HepG2 (cell line): ENCODE results near the gene USP1. TPM values are rescaled to one million over a fixed set of nuclear protein-coding genes. Genes with fewer than 3 reads are reported as not detected.

ENCODE experiments used
- DRAP1 ChIP-seq: IDR thresholded peaks from 2 replicates; pipeline ENCODE4 v1.6.1; 2016; ENCODE audit warnings: missing genetic modification reagents, missing compliant biosample characterization
- FOXJ3 ChIP-seq: sonication (generic); formaldehyde crosslinking; IDR thresholded peaks from 2 replicates; pipeline ENCODE4 v1.4.0; 2020; ENCODE audit warnings: missing genetic modification reagents, mild to moderate bottlenecking, borderline replicate concordance
- GATAD1 ChIP-seq: IDR thresholded peaks from 2 replicates; pipeline ENCODE4 v1.6.1; 2016; ENCODE audit warnings: missing genetic modification reagents, missing compliant biosample characterization
- HIC2 ChIP-seq: sonication (generic); formaldehyde crosslinking; IDR thresholded peaks from 2 replicates; pipeline ENCODE4 v1.9.0; 2022; ENCODE audit warnings: low read depth, missing genetic modification reagents
- KAT2B ChIP-seq: fragments of 150-350 bp; IDR thresholded peaks from 2 replicates; pipeline ENCODE4 v1.6.1; 2014; ENCODE audit warnings: low read depth, low read length, borderline replicate concordance
- MED1 ChIP-seq: sonication (generic); formaldehyde crosslinking; IDR thresholded peaks from 2 replicates; pipeline ENCODE4 v1.4.0; 2020; ENCODE audit warnings: missing genetic modification reagents
- SALL2 ChIP-seq: sonication (generic); formaldehyde crosslinking; IDR thresholded peaks from 2 replicates; pipeline ENCODE4 v1.8.1; 2023; ENCODE audit warnings: mild to moderate bottlenecking, missing genetic modification reagents, inconsistent platforms
- SP1 ChIP-seq, 2 experiments: fragments of 450-650 bp in 1 of 2; sonication (generic) in 1 of 2; formaldehyde crosslinking in 1 of 2; IDR thresholded peaks; 2 replicates each; pipeline versions ENCODE4 v1.4.0 to v1.6.1; 2016 to 2020; ENCODE audit warnings: missing genetic modification reagents in 1 of 2
- SP4 ChIP-seq: sonication (generic); formaldehyde crosslinking; IDR thresholded peaks from 2 replicates; pipeline ENCODE4 v1.8.1; 2023; ENCODE audit warnings: mild to moderate bottlenecking, missing genetic modification reagents
- ZBTB25 ChIP-seq: IDR thresholded peaks from 2 replicates; pipeline ENCODE4 v1.6.1; 2018; ENCODE audit warnings: missing genetic modification reagents
- ZFAT ChIP-seq: sonication (generic); formaldehyde crosslinking; conservative IDR thresholded peaks from 2 replicates; pipeline ENCODE4 v1.8.1; 2023; ENCODE audit warnings: missing genetic modification reagents, inconsistent platforms
- ZNF101 ChIP-seq: sonication (generic); formaldehyde crosslinking; IDR thresholded peaks from 2 replicates; pipeline ENCODE4 v1.4.0; 2020; ENCODE audit warnings: mild to moderate bottlenecking, low read depth, missing genetic modification reagents, borderline replicate concordance
- ZNF576 ChIP-seq: sonication (generic); formaldehyde crosslinking; IDR thresholded peaks from 2 replicates; pipeline ENCODE4 v1.4.0; 2020; ENCODE audit warnings: mild to moderate bottlenecking, missing genetic modification reagents
- ZNF605 ChIP-seq: sonication (generic); formaldehyde crosslinking; IDR thresholded peaks from 2 replicates; pipeline ENCODE4 v1.8.0; 2022; ENCODE audit warnings: mild to moderate bottlenecking, missing genetic modification reagents
- ZNF678 ChIP-seq: sonication (generic); formaldehyde crosslinking; IDR thresholded peaks from 2 replicates; pipeline ENCODE4 v1.4.0; 2020; ENCODE audit warnings: mild to moderate bottlenecking, missing genetic modification reagents
- polyA plus RNA-seq, 8 experiments: library from polyadenylated mRNA; depleted of rRNA in 3 of 8; stranded (reverse) in 7 of 8; unstranded in 1 of 8; fragments of >200 nt; fragmentation: Illumina TruSeq in 4 of 8; extraction: Trizol in 4 of 8; gene quantifications; 2 replicates each; pipeline versions ENCODE4 v1.2.1 to v1.2.3, GENCODE V29; 2011 to 2016; ENCODE audit warnings: low read depth in 4 of 8, missing spikeins in 1 of 8, mixed read lengths in 1 of 8; ENCODE audit not compliant: insufficient read depth in 1 of 8
- total RNA-seq, 5 experiments: library from RNA; depleted of rRNA; stranded (reverse); fragments of >200 nt; fragmentation: Illumina TruSeq; extraction: Trizol; gene quantifications; 2 replicates each; pipeline ENCODE4 v1.2.3, GENCODE V29; 2016; ENCODE audit warnings: low read depth in 1 of 5
- TF ChIP-seq, protein P1 (sequence below): sonication (generic); formaldehyde crosslinking; IDR thresholded peaks from 2 replicates; pipeline ENCODE4 v1.5.1; 2020; ENCODE audit warnings: mild to moderate bottlenecking, missing genetic modification reagents, borderline replicate concordance
- TF ChIP-seq, protein P2 (sequence below): IDR thresholded peaks from 2 replicates; pipeline ENCODE4 v1.4.0; 2020; ENCODE audit warnings: mild to moderate bottlenecking, missing genetic modification reagents
- TF ChIP-seq, protein P3 (sequence below): sonication (generic); formaldehyde crosslinking; IDR thresholded peaks from 2 replicates; pipeline ENCODE4 v1.4.0; 2020; ENCODE audit warnings: missing genetic modification reagents

USP1 gene
- total and polyA plus RNA-seq, 2 of the 13 experiments (the other 11 are each of a cell fraction or from before 2014, with no cell fraction given), result 9.0 to 64.6 TPM

DNA sequence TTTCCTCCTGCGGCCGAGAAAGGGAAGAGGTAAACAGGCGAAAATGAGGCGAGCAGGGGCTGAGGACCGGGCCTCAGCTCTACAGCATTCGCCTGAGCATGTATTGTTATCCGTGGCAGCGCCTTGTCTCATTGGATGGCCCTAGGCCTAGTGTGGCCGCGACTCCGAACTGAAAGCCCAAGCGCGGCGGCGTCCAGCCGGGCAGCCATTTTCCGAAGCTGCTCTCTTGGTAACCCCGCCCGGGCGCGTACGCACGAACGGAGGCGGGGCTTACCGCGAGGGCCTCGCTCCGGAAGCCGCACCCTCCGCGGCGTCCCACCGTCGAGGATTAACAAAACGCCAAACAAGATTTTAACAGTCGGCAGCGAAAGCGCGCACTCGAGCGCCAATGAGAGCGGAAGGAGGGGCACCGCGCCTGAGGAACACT lies 797 bp upstream of the USP1 start (continued):
- TF ChIP-seq, protein P1, sequence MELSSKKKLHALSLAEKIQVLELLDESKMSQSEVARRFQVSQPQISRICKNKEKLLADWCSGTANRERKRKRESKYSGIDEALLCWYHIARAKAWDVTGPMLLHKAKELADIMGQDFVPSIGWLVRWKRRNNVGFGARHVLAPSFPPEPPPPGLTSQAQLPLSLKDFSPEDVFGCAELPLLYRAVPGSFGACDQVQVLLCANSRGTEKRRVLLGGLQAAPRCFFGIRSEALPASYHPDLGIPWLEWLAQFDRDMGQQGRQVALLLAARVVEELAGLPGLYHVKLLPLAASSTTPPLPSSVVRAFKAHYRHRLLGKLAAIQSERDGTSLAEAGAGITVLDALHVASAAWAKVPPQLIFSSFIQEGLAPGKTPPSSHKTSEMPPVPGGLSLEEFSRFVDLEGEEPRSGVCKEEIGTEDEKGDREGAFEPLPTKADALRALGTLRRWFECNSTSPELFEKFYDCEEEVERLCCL (CRISPR knock-in tag), result peak; percentile 81; the same call in 1 of the 2 replicates
- TF ChIP-seq ZNF576 (0 out of 2 replicates have a peak, but pooled peaks have one; percentile 5), FOXJ3 (CRISPR knock-in tag) (0 out of 2 replicates have a peak, but pooled peaks have one; percentile 42), SP4 (no peak), ZNF101 (CRISPR knock-in tag) (no peak), ZNF678 (CRISPR knock-in tag) (no peak), KAT2B (no peak), SP1 (IDR thresholded peaks at IDR 0.05) (no peak), SP1 (CRISPR knock-in tag; IDR thresholded peaks at IDR 0.05) (peak; percentile 15; the same call in 1 of the 2 replicates), HIC2 (CRISPR knock-in tag) (0 out of 2 replicates have a peak, but pooled peaks have one; percentile 24), ZNF605 (no peak), GATAD1 (CRISPR knock-in tag) (peak; percentile 47), DRAP1 (peak; percentile 70; the same call in 1 of the 2 replicates), SALL2 (peak; percentile 69; the same call in 1 of the 2 replicates), ZFAT (CRISPR knock-in tag) (no peak), ZBTB25 (CRISPR knock-in tag) (0 out of 2 replicates have a peak, but pooled peaks have one; percentile 2), MED1 (peak; percentile 67; the same call in 1 of the 2 replicates)
- TF ChIP-seq, protein P2, sequence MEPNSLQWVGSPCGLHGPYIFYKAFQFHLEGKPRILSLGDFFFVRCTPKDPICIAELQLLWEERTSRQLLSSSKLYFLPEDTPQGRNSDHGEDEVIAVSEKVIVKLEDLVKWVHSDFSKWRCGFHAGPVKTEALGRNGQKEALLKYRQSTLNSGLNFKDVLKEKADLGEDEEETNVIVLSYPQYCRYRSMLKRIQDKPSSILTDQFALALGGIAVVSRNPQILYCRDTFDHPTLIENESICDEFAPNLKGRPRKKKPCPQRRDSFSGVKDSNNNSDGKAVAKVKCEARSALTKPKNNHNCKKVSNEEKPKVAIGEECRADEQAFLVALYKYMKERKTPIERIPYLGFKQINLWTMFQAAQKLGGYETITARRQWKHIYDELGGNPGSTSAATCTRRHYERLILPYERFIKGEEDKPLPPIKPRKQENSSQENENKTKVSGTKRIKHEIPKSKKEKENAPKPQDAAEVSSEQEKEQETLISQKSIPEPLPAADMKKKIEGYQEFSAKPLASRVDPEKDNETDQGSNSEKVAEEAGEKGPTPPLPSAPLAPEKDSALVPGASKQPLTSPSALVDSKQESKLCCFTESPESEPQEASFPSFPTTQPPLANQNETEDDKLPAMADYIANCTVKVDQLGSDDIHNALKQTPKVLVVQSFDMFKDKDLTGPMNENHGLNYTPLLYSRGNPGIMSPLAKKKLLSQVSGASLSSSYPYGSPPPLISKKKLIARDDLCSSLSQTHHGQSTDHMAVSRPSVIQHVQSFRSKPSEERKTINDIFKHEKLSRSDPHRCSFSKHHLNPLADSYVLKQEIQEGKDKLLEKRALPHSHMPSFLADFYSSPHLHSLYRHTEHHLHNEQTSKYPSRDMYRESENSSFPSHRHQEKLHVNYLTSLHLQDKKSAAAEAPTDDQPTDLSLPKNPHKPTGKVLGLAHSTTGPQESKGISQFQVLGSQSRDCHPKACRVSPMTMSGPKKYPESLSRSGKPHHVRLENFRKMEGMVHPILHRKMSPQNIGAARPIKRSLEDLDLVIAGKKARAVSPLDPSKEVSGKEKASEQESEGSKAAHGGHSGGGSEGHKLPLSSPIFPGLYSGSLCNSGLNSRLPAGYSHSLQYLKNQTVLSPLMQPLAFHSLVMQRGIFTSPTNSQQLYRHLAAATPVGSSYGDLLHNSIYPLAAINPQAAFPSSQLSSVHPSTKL (CRISPR knock-in tag), result no peak; the same call in 1 of the 2 replicates
- TF ChIP-seq, protein P3, sequence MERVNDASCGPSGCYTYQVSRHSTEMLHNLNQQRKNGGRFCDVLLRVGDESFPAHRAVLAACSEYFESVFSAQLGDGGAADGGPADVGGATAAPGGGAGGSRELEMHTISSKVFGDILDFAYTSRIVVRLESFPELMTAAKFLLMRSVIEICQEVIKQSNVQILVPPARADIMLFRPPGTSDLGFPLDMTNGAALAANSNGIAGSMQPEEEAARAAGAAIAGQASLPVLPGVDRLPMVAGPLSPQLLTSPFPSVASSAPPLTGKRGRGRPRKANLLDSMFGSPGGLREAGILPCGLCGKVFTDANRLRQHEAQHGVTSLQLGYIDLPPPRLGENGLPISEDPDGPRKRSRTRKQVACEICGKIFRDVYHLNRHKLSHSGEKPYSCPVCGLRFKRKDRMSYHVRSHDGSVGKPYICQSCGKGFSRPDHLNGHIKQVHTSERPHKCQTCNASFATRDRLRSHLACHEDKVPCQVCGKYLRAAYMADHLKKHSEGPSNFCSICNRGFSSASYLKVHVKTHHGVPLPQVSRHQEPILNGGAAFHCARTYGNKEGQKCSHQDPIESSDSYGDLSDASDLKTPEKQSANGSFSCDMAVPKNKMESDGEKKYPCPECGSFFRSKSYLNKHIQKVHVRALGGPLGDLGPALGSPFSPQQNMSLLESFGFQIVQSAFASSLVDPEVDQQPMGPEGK (CRISPR knock-in tag), result 0 out of 2 replicates have a peak, but pooled peaks have one; percentile 9
